HepG2 (cell line): Measurements from ENCODE around the gene LRRC73. TPM values are rescaled to one million over a fixed set of nuclear protein-coding genes. Genes with fewer than 3 reads are reported as not detected.

Experiments
- CREB1 ChIP-seq, 2 experiments: fragments of 450-650 bp in 1 of 2; IDR thresholded peaks; 2 replicates each; pipeline ENCODE4 v1.6.1; 2016 to 2017; ENCODE audit warnings: control low read depth in 1 of 2, mild to moderate bottlenecking in 1 of 2, missing compliant biosample characterization in 1 of 2, missing genetic modification characterization in 1 of 2
- DR1 ChIP-seq: sonication (generic); formaldehyde crosslinking; IDR thresholded peaks from 2 replicates; pipeline ENCODE4 v1.8.0; 2021; ENCODE audit warnings: mild to moderate bottlenecking, missing genetic modification reagents, inconsistent platforms
- E2F1 ChIP-seq: sonication (generic); formaldehyde crosslinking; IDR thresholded peaks from 2 replicates; pipeline ENCODE4 v1.5.0; 2020; ENCODE audit warnings: missing genetic modification reagents
- FOSL2 ChIP-seq: sonication (generic); formaldehyde crosslinking; IDR thresholded peaks from 2 replicates; pipeline ENCODE4 v1.4.0; 2020; ENCODE audit warnings: missing genetic modification reagents
- FOXA3 ChIP-seq: IDR thresholded peaks from 2 replicates; pipeline ENCODE4 v1.6.1; 2016; ENCODE audit warnings: missing genetic modification reagents, missing compliant biosample characterization
- KAT8 ChIP-seq: IDR thresholded peaks from 2 replicates; pipeline ENCODE4 v1.6.1; 2016; ENCODE audit warnings: missing genetic modification reagents, missing compliant biosample characterization
- KDM5A ChIP-seq: fragments of 200-600 bp; sonication (generic); IDR thresholded peaks from 2 replicates; pipeline ENCODE4 v1.7.0; 2018; ENCODE audit warnings: antibody characterized with exemption, mild to moderate bottlenecking, low read length, borderline replicate concordance
- KLF11 ChIP-seq: IDR thresholded peaks from 2 replicates; pipeline ENCODE4 v1.6.1; 2016; ENCODE audit warnings: missing compliant biosample characterization
- KLF12 ChIP-seq: sonication (generic); formaldehyde crosslinking; IDR thresholded peaks from 2 replicates; pipeline ENCODE4 v1.4.0; 2020; ENCODE audit warnings: missing genetic modification reagents, borderline replicate concordance
- KLF6 ChIP-seq: IDR thresholded peaks from 2 replicates; pipeline ENCODE4 v1.8.0; 2016; ENCODE audit warnings: missing biosample characterization, missing genetic modification reagents
- NBN ChIP-seq: fragments of 450-650 bp; conservative IDR thresholded peaks from 2 replicates; pipeline ENCODE4 v1.6.1; 2017
- NR0B2 ChIP-seq: sonication (generic); formaldehyde crosslinking; IDR thresholded peaks from 2 replicates; pipeline ENCODE4 v1.4.0; 2020; ENCODE audit warnings: mild to moderate bottlenecking, missing genetic modification reagents
- PHF8 ChIP-seq: sonication (generic); formaldehyde crosslinking; IDR thresholded peaks from 2 replicates; pipeline ENCODE4 v1.5.0; 2020; ENCODE audit warnings: missing genetic modification reagents
- SIX4 ChIP-seq: sonication (generic); formaldehyde crosslinking; IDR thresholded peaks from 2 replicates; pipeline ENCODE4 v1.4.0; 2020; ENCODE audit warnings: missing genetic modification reagents
- SMYD3 ChIP-seq: sonication (generic); formaldehyde crosslinking; IDR thresholded peaks from 2 replicates; pipeline ENCODE4 v1.8.1; 2023; ENCODE audit warnings: mild to moderate bottlenecking, missing genetic modification reagents
- TFAP4 ChIP-seq: sonication (generic); IDR thresholded peaks from 2 replicates; pipeline ENCODE4 v1.6.1; 2016; ENCODE audit warnings: low read depth, borderline replicate concordance
- WIZ ChIP-seq: sonication (generic); formaldehyde crosslinking; IDR thresholded peaks from 2 replicates; pipeline ENCODE4 v1.5.1; 2020; ENCODE audit warnings: mild to moderate bottlenecking, missing genetic modification reagents
- YEATS4 ChIP-seq: sonication (generic); formaldehyde crosslinking; IDR thresholded peaks from 2 replicates; pipeline ENCODE4 v1.4.0; 2020; ENCODE audit warnings: missing genetic modification reagents, borderline replicate concordance
- ZNF367 ChIP-seq: sonication (generic); formaldehyde crosslinking; IDR thresholded peaks from 2 replicates; pipeline ENCODE4 v1.4.0; 2020; ENCODE audit warnings: missing genetic modification reagents, borderline replicate concordance
- ZNF414 ChIP-seq: sonication (generic); formaldehyde crosslinking; IDR thresholded peaks from 2 replicates; pipeline ENCODE4 v1.5.0; 2020; ENCODE audit warnings: missing genetic modification reagents
- ZNF609 ChIP-seq: sonication (generic); formaldehyde crosslinking; IDR thresholded peaks from 2 replicates; pipeline ENCODE4 v1.4.0; 2020; ENCODE audit warnings: mild to moderate bottlenecking, missing genetic modification reagents, borderline replicate concordance
- ZNF737 ChIP-seq: sonication (generic); formaldehyde crosslinking; IDR thresholded peaks from 2 replicates; pipeline ENCODE4 v1.5.0; 2020; ENCODE audit warnings: missing genetic modification reagents, mild to moderate bottlenecking, borderline replicate concordance
- polyA plus RNA-seq, 8 experiments: library from polyadenylated mRNA; depleted of rRNA in 3 of 8; stranded (reverse) in 7 of 8; unstranded in 1 of 8; fragments of >200 nt; fragmentation: Illumina TruSeq in 4 of 8; extraction: Trizol in 4 of 8; gene quantifications; 2 replicates each; pipeline versions ENCODE4 v1.2.1 to v1.2.3, GENCODE V29; 2011 to 2016; ENCODE audit warnings: low read depth in 4 of 8, missing spikeins in 1 of 8, mixed read lengths in 1 of 8; ENCODE audit not compliant: insufficient read depth in 1 of 8
- total RNA-seq, 5 experiments: library from RNA; depleted of rRNA; stranded (reverse); fragments of >200 nt; fragmentation: Illumina TruSeq; extraction: Trizol; gene quantifications; 2 replicates each; pipeline ENCODE4 v1.2.3, GENCODE V29; 2016; ENCODE audit warnings: low read depth in 1 of 5

LRRC73 gene
- total and polyA plus RNA-seq, 2 of the 13 experiments (the other 11 are each of a cell fraction or from before 2014, with no cell fraction given), result 0.11 to 0.12 TPM

GRCh38 chr6:43477235-43478007 is 32.7 kb downstream of the LRRC73 start, which contains the start of gene TJAP1 (continued):
- TF ChIP-seq TFAP4 (peak; percentile 74; the same call in 1 of the 2 replicates), FOXA3 (CRISPR knock-in tag) (peak; percentile 33; the same call in 1 of the 2 replicates), DR1 (CRISPR knock-in tag) (peak; percentile 81), SIX4 (CRISPR knock-in tag) (no peak), WIZ (no peak), SMYD3 (CRISPR knock-in tag) (no peak), KLF11 (CRISPR knock-in tag) (no peak), NBN (no peak), ZNF414 (no peak), YEATS4 (no peak), CREB1 (IDR thresholded peaks at IDR 0.05) (peak; percentile 84), CREB1 (CRISPR knock-in tag; IDR thresholded peaks at IDR 0.05) (peak; percentile 95), E2F1 (no peak; the same call in 1 of the 2 replicates), KAT8 (CRISPR knock-in tag) (peak; percentile 80), KLF6 (CRISPR knock-in tag) (peak; percentile 72; the same call in 1 of the 2 replicates), ZNF609 (CRISPR knock-in tag) (peak; percentile 63; the same call in 1 of the 2 replicates), KDM5A (peak; percentile 92), NR0B2 (0 out of 2 replicates have a peak, but pooled peaks have one; percentile 54), KLF12 (no peak), ZNF737 (no peak), FOSL2 (CRISPR knock-in tag) (peak; percentile 58), PHF8 (CRISPR knock-in tag) (peak; percentile 89), ZNF367 (CRISPR knock-in tag) (no peak)
